K562 (cell line): ENCODE measurements around the gene SORCS1.

Experiments used
- CREB1 ChIP-seq, 2 experiments: sonication (generic) in 1 of 2; formaldehyde crosslinking in 1 of 2; IDR thresholded peaks; 2 replicates each; pipeline versions ENCODE4 v1.6.1 to v1.8.0; 2012 to 2022; ENCODE audit warnings: inconsistent platforms in 1 of 2, mild to moderate bottlenecking in 1 of 2, missing genetic modification reagents in 1 of 2, moderate library complexity in 1 of 2
- HEY1 ChIP-seq: fragments of 250-450 bp; sonication (Bioruptor Pico); IDR thresholded peaks from 2 replicates; pipeline ENCODE4 v1.5.0; 2020; ENCODE audit warnings: mild to moderate bottlenecking, moderate library complexity, borderline replicate concordance
- MAFF ChIP-seq: IDR thresholded peaks from 2 replicates; pipeline ENCODE4 v1.6.1; 2012; ENCODE audit warnings: low read length, improper control_type of control experiment
- POLR2A ChIP-seq: fragments of 450-650 bp; conservative IDR thresholded peaks from 2 replicates; pipeline ENCODE4 v1.6.1; 2016
- POLR2AphosphoS5 ChIP-seq: IDR thresholded peaks from 2 replicates; pipeline ENCODE4 v1.6.1; 2011; ENCODE audit warnings: mild to moderate bottlenecking, low read depth, low read length, moderate library complexity; ENCODE audit not compliant: control insufficient read depth, insufficient read depth
- TAF1 ChIP-seq: IDR thresholded peaks from 2 replicates; pipeline ENCODE4 v1.6.1; 2011; ENCODE audit warnings: mild to moderate bottlenecking, low read length, moderate library complexity; ENCODE audit not compliant: insufficient read depth, control insufficient read depth, severe bottlenecking; ENCODE audit errors: extremely low read depth
- TF ChIP-seq, protein P1 (sequence below), 3 experiments: IDR thresholded peaks in 2 of 3; conservative IDR thresholded peaks in 1 of 3; 2 replicates each; pipeline ENCODE4 v1.5.1; 2011 to 2012; ENCODE audit warnings: low read length in 3 of 3, mild to moderate bottlenecking in 3 of 3, control low read depth in 2 of 3, improper control_type of control experiment in 1 of 3, inconsistent platforms in 1 of 3, low read depth in 1 of 3, mixed read lengths in 1 of 3, moderate library complexity in 1 of 3; ENCODE audit not compliant: insufficient read depth in 2 of 3
- TF ChIP-seq, protein P2 (sequence below): sonication (generic); formaldehyde crosslinking; IDR thresholded peaks from 2 replicates; pipeline ENCODE4 v1.8.1; 2023; ENCODE audit warnings: mild to moderate bottlenecking, missing genetic modification reagents

DNA sequence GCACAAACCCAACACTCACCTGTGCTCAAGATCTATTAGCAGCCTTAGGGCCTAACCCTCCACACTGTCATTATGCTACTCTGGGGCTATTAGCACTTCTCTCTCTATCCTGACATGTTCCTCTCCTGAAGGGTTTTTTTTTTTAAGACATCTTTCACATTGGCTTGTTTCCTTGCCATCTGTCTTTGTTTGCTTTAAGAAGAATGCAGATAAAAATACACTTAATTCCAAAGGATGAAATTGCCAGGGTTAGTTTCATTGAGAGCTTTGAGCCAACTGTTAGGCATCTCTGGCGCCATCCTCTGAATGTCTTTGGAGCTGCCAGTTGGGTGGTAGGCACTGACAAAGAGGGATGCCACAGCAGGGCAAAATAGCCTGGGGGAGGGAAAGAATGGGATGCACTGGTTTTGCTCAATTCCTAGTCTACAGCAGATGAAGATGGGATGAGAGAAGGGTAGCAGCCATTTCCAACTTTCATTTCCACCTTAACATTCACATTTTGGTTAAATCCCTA, 399.2 kb downstream of the SORCS1 start:
- no peak for TF ChIP-seq TAF1
- no peak for TF ChIP-seq CREB1 (IDR thresholded peaks at IDR 0.05)
- no peak for TF ChIP-seq CREB1 (CRISPR knock-in tag; IDR thresholded peaks at IDR 0.05)
- TF ChIP-seq, protein P1, sequence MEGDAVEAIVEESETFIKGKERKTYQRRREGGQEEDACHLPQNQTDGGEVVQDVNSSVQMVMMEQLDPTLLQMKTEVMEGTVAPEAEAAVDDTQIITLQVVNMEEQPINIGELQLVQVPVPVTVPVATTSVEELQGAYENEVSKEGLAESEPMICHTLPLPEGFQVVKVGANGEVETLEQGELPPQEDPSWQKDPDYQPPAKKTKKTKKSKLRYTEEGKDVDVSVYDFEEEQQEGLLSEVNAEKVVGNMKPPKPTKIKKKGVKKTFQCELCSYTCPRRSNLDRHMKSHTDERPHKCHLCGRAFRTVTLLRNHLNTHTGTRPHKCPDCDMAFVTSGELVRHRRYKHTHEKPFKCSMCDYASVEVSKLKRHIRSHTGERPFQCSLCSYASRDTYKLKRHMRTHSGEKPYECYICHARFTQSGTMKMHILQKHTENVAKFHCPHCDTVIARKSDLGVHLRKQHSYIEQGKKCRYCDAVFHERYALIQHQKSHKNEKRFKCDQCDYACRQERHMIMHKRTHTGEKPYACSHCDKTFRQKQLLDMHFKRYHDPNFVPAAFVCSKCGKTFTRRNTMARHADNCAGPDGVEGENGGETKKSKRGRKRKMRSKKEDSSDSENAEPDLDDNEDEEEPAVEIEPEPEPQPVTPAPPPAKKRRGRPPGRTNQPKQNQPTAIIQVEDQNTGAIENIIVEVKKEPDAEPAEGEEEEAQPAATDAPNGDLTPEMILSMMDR (IDR thresholded peaks at IDR 0.05 in 2 of 3, conservative IDR thresholded peaks at IDR 0.05 in 1 of 3; ENCODE audit: insufficient read depth in 2 of 3, low read depth in 1 of 3, low read length in 3 of 3) = no peak
- TF ChIP-seq POLR2AphosphoS5 = no peak
- no peak for TF ChIP-seq HEY1 (CRISPR knock-in tag)
- TF ChIP-seq MAFF = no peak
- no peak for TF ChIP-seq POLR2A
- TF ChIP-seq, protein P2, sequence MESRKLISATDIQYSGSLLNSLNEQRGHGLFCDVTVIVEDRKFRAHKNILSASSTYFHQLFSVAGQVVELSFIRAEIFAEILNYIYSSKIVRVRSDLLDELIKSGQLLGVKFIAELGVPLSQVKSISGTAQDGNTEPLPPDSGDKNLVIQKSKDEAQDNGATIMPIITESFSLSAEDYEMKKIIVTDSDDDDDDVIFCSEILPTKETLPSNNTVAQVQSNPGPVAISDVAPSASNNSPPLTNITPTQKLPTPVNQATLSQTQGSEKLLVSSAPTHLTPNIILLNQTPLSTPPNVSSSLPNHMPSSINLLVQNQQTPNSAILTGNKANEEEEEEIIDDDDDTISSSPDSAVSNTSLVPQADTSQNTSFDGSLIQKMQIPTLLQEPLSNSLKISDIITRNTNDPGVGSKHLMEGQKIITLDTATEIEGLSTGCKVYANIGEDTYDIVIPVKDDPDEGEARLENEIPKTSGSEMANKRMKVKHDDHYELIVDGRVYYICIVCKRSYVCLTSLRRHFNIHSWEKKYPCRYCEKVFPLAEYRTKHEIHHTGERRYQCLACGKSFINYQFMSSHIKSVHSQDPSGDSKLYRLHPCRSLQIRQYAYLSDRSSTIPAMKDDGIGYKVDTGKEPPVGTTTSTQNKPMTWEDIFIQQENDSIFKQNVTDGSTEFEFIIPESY (CRISPR knock-in tag) = no peak
